Stimulated activated naive CD8-positive, alpha-beta T cell treated with anti-CD3 and anti-CD28 coated beads, Interleukin-15, Interleukin-2, amounts not matched to agents 100 ng/mL and 50 ng/mL, for 24 hours (primary cell): ENCODE measurements around the gene ZNF208.
"Not testable (repeated sequence)": the region's sequence is repeated elsewhere in the genome, so short reads cannot be mapped to it uniquely, and the experiment has no call there.

ENCODE experiments used
- H3K27ac Mint-ChIP-seq: one replicate; pipeline ENCODE4 v1.8.0; 2021; ENCODE audit warnings: mild to moderate bottlenecking, mixed read lengths
- H3K27me3 Mint-ChIP-seq: one replicate; pipeline ENCODE4 v1.8.0; 2021; ENCODE audit warnings: mixed read lengths
- H3K36me3 Mint-ChIP-seq: one replicate; pipeline ENCODE4 v1.8.0; 2021; ENCODE audit warnings: low read depth, mixed read lengths
- H3K4me1 Mint-ChIP-seq: one replicate; pipeline ENCODE4 v1.8.0; 2021; ENCODE audit warnings: low read depth, mixed read lengths
- H3K4me3 Mint-ChIP-seq: one replicate; pipeline ENCODE4 v1.8.0; 2021; ENCODE audit warnings: mild to moderate bottlenecking, mixed read lengths
- H3K9me3 Mint-ChIP-seq: one replicate; pipeline ENCODE4 v1.8.0; 2021; ENCODE audit warnings: mixed read lengths

Gene ZNF208

DNA sequence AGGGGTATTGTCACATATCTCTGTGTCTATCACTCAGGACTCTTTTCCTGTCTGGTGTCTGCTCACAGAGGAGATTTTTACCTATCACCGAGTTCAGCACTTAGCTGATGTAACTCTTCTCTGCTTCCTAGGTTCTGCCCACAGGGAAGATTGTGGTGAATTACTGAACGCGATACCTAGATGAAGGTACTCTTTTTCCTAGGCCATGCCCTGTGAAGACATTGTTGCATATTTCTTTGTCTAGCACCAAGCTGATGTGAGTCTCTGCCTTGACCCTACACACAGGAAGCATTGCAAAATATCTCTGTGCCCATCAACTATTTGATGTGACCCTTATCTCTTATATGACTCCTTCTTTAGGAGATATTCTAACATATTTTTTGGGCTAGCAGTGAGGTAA, 102.7 kb downstream of the ZNF208 start:
- no peak overlapping the region for H3K27ac Mint-ChIP-seq
- H3K9me3 Mint-ChIP-seq: peaks cover 37% of the 10 kb centered on the region
- H3K4me1 Mint-ChIP-seq: no peaks in the 10 kb centered on the region
- H3K4me3 Mint-ChIP-seq: no peak overlapping the region
- no peaks in the 10 kb centered on the region for H3K36me3 Mint-ChIP-seq
- H3K27me3 Mint-ChIP-seq: no peaks in the 10 kb centered on the region

DNA sequence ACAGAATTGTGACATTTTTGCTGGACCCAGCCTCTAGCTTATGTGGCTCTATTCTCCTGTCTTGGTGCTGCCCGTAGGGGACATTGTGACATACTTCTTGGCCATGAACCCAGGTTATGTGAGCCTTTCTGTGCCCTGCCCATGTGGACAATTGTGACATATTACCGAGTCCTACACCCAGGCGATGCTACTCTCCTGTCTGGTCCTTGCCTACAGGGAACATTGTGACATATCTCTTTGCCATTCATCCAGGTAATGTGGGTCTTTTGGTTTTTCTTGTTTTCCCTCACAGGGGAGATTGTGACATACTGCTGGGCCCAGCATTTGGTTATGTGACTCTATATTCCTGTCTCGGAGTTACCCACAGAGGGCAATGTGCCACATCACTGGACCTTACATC, 103.2 kb downstream of the ZNF208 start:
- Mint-ChIP-seq H3K9me3 (peaks cover 31% of the 10 kb centered on the region), H3K36me3 (no peaks in the 10 kb centered on the region), H3K27me3 (no peaks in the 10 kb centered on the region), H3K27ac (no peak overlapping the region), H3K4me3 (no peak overlapping the region), H3K4me1 (no peaks in the 10 kb centered on the region)

DNA sequence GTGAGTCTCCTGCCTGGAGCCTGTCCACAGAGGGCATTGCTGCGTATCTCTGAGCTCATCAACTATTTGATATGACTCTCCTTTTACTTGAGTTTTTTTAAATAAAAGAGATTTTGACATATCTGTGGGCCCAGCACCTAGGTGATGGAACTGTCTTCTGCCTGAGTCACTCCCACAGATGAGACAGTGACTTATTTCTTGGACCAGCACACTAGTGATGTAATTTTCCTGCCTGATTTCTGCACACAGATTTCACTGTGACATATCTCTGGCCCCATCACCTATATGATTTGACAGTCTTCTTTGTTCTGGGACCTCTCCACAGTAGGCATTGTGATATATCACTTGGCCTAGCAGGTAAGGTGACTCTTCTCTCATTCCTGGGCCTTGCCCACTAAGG, 108.2 kb downstream of the ZNF208 start:
- no peak overlapping the region for H3K27ac Mint-ChIP-seq
- H3K4me3 Mint-ChIP-seq: no peak overlapping the region
- H3K36me3 Mint-ChIP-seq: no peaks in the 10 kb centered on the region
- peaks cover 4% of the 10 kb centered on the region for H3K27me3 Mint-ChIP-seq
- no peaks in the 10 kb centered on the region for H3K4me1 Mint-ChIP-seq
- peaks cover 15% of the 10 kb centered on the region for H3K9me3 Mint-ChIP-seq

DNA sequence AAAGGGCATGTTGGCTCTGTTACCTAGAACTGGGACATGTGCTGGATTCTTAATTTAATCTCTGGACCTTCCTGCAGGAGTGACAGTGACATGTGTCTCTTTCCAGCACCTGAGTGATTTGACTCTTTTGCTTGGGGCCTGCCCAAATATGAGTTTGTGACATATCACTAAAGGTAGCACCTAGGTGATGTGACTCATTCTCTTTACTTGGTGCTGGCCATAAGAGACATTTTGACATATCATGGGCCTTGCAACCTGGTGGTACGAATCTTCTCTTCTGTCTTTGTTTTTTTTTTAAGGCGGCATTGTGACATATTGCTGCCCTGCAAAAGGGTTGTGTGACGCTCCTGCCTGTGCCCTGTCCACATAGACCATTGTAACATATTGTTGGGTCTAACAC, 108.9 kb downstream of the ZNF208 start:
- H3K4me3 Mint-ChIP-seq: no peak overlapping the region
- H3K36me3 Mint-ChIP-seq: no peaks in the 10 kb centered on the region
- H3K4me1 Mint-ChIP-seq: no peaks in the 10 kb centered on the region
- H3K27ac Mint-ChIP-seq: no peak overlapping the region
- H3K9me3 Mint-ChIP-seq: peaks cover 15% of the 10 kb centered on the region
- peaks cover 4% of the 10 kb centered on the region for H3K27me3 Mint-ChIP-seq

DNA sequence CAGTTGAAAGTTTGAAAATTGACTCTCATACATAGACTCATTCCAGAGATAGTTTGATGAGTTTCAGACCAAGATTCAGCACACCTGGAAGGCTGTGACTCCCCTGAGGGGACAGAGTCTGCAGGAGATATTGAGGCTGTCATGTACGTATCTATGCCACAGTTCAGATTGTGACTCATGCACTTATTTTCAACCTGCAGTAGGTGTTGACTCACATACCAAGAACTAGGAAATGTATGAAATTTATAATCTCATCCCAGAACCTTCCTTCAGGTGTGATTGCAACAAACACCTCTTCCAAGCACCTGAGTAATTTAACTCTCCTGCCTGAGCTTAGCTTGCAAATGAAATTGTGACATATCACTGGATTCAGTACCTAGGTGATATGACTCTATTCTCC, 110.3 kb downstream of the ZNF208 start:
- peaks cover 10% of the 10 kb centered on the region for H3K9me3 Mint-ChIP-seq

DNA sequence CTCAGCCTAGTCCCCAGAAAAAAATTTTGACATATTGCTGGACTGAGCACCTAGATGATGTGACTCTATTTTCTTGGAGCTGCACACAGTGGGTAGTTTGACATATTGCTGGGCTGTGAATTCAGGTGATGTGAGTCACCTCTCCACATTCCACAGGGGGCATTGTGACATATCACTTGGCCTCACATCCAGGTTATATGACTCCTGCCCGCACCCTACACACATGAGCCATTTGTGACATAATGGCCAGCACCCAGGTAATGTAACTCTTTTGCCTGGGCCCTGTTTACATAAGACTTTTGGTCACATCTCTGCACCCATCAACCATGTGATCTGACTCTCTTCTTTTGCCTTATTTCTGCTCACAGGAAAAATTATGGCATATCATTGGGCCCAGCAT, 119.7 kb downstream of the ZNF208 start:
- no peaks in the 10 kb centered on the region for H3K36me3 Mint-ChIP-seq
- H3K9me3 Mint-ChIP-seq: peaks cover 5% of the 10 kb centered on the region
- H3K4me1 Mint-ChIP-seq: no peaks in the 10 kb centered on the region
- no peak overlapping the region for H3K27ac Mint-ChIP-seq
- H3K4me3 Mint-ChIP-seq: no peak overlapping the region
- H3K27me3 Mint-ChIP-seq: no peaks in the 10 kb centered on the region

More for the DNA sequence above, 110.3 kb downstream of the ZNF208 start:
- no peaks in the 10 kb centered on the region for H3K36me3 Mint-ChIP-seq
- no peak overlapping the region for H3K4me3 Mint-ChIP-seq
- H3K4me1 Mint-ChIP-seq: no peaks in the 10 kb centered on the region
- peaks cover 4% of the 10 kb centered on the region for H3K27me3 Mint-ChIP-seq
- no peak overlapping the region for H3K27ac Mint-ChIP-seq

DNA sequence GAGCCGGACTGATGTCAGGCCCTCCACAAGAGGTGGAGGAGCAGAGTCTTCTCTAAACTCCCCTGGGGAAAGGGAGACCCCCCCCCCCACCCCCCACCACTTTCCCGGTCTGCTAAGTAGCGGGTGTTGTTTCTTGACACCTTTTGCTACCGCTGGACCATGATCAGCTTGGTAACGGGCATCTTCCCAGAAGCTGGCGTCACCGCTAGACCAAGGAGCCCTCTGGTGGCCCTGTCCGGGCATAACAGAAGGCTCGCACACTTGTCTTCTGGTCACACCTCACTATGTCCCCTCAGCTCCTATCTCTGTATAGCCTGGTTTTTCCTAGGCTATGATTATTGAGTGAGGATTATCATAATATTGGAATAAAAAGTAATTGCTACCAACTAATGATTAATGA, 120.7 kb downstream of the ZNF208 start:
- H3K27me3 Mint-ChIP-seq, H3K9me3 Mint-ChIP-seq, H3K4me1 Mint-ChIP-seq: not testable (repeated sequence)

DNA sequence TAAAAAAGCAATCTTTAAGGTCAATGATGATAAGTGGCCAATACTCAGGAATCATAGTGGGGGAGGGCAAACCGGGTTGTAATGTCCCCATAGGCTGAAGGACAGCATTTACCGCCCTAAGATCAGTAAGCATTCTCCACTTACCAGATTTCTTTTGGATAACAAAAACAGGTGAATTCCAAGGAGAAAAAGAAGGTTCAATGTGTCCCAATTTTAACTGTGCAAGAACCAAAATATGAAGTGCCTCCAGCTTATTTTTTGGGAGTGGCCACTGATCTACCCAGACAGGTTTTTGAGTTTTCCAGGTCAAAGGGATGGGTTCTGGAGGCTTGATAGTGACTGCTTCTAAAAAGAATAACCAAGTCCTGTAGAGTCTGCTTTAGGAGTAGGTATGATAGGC, 125.2 kb downstream of the ZNF208 start:
- not testable (repeated sequence) for H3K36me3 Mint-ChIP-seq, H3K9me3 Mint-ChIP-seq, H3K4me1 Mint-ChIP-seq, H3K27ac Mint-ChIP-seq, H3K4me3 Mint-ChIP-seq, H3K27me3 Mint-ChIP-seq

More for the DNA sequence above, 120.7 kb downstream of the ZNF208 start:
- H3K4me3 Mint-ChIP-seq, H3K36me3 Mint-ChIP-seq, H3K27ac Mint-ChIP-seq: not testable (repeated sequence)

DNA sequence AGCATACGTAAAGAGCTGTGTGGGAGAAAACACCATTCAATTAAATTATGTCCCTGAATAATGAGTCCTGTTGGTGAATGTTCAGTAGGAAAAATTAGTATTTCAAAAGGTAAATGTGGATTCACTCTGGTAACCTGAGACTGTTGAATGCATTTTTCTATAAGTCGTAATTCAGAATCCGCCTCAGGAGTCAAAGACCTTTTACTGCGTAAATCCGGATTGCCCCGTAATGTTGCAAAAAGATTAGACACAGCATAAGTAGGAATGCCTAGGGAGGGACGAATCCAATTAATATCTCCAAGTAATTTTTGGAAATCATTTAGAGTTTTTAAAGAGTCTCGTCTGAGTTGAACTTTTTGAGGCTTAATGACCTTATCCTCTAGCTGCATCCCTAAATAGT, 126.0 kb downstream of the ZNF208 start:
- H3K4me3 Mint-ChIP-seq, H3K9me3 Mint-ChIP-seq, H3K27ac Mint-ChIP-seq, H3K27me3 Mint-ChIP-seq, H3K4me1 Mint-ChIP-seq, H3K36me3 Mint-ChIP-seq: not testable (repeated sequence)

DNA sequence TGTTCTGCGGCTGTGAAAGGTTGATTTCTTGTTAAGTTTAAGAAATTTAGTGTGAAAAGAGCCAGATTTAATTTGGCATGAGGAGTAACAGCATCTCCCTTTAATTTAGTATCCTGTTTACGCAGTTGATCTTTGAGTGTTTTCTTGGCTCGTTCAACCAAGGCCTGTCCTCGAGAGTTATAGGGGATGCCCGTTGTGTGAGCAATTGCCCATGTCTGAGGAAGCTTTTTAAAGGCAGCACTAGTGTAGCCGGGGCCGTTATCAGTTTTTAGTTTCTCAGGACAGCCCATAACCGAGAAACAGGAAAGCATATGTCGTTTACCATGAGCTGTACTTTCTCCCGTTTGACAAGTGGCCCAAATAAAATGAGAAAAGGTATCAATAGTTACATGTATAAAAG, 127.2 kb downstream of the ZNF208 start:
- no peaks in the 10 kb centered on the region for H3K9me3 Mint-ChIP-seq
- H3K27ac Mint-ChIP-seq: no peak overlapping the region
- no peaks in the 10 kb centered on the region for H3K36me3 Mint-ChIP-seq
- H3K4me3 Mint-ChIP-seq: no peak overlapping the region
- H3K4me1 Mint-ChIP-seq: no peaks in the 10 kb centered on the region
- no peaks in the 10 kb centered on the region for H3K27me3 Mint-ChIP-seq
